Measurements from ENCODE around the gene ARHGEF17.
"Not testable (repeated sequence)": the region's sequence is repeated elsewhere in the genome, so short reads cannot be mapped to it uniquely, and the experiment has no call there.

Gene ARHGEF17

DNA sequence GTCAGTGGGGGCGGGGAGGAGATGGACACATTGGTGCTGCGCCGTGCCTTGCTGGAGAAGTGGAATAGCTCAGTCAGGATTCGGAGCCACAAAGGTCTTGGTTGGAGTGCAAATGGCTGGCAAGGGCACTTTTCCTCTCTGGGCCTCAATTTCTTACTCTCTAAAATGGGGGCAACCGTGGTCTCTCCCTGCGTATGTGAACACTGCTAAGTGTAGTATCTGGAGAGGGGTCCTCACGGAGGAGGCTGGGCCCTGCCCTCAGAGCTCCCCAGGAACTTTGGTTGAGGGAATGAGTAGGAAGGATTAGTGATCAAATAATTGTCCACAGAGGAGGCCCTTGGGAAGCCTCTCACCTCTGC, 35.4 kb upstream of the ARHGEF17 start:
- WGBS (ENCODE audit: extremely low coverage, insufficient coverage, insufficient read length), result no CpG with 5 or more reads among the region's 7 CpGs
- Histone ChIP-seq H3K27ac (ENCODE audit: low read depth, low read length) (peak overlapping the region; percentile 98), H3K4me2 (ENCODE audit: low read length) (peak overlapping the region; percentile 55), H3K9ac (ENCODE audit: low read length) (peak overlapping the region; percentile 14), H3K79me1 (ENCODE audit: low read length) (peaks cover 45% of the 10 kb centered on the region), H2AFZ (ENCODE audit: insufficient read depth, low read length, poor library complexity) (peak overlapping the region; percentile 34), H3K14ac (ENCODE audit: low read length) (peak overlapping the region; percentile 69), H3K36me3 (ENCODE audit: control insufficient read depth in 1 of 2, insufficient read depth in 2 of 2, low read length in 2 of 2) (peaks cover 0 to 2% of the 10 kb centered on the region in 2 experiments), H3K79me2 (ENCODE audit: control insufficient read depth, insufficient read depth, low read length, poor library complexity) (peaks cover 28% of the 10 kb centered on the region), H3K4ac (ENCODE audit: low read depth, low read length) (peak overlapping the region; percentile 81), H3K9me3 (ENCODE audit: insufficient read depth, low read depth, low read length) (no peaks in the 10 kb centered on the region), H2BK5ac (ENCODE audit: low read depth, low read length, poor library complexity) (peak overlapping the region; percentile 88), H4K91ac (ENCODE audit: low read depth, low read length) (peak overlapping the region; percentile 97), H4K8ac (ENCODE audit: low read depth, low read length) (peak overlapping the region; percentile 47), H3K4me1 (ENCODE audit: control insufficient read depth in 1 of 2, insufficient read depth in 2 of 2, low read length in 2 of 2) (peaks cover 56 to 61% of the 10 kb centered on the region in 2 experiments), H2AK5ac (ENCODE audit: low read length) (peak overlapping the region; percentile 38), H3K23ac (ENCODE audit: low read length) (no peak overlapping the region), H4K12ac (ENCODE audit: low read depth, low read length) (no peak overlapping the region), H3K4me3 (ENCODE audit: low read depth, low read length) (peak overlapping the region; percentile 65), H2BK12ac (ENCODE audit: low read length) (peak overlapping the region; percentile 44), H3K18ac (ENCODE audit: low read length) (peak overlapping the region; percentile 79), H3K27me3 (ENCODE audit: insufficient read depth, low read length) (no peaks in the 10 kb centered on the region), H2BK120ac (ENCODE audit: insufficient read depth, low read length, poor library complexity) (peak overlapping the region; percentile 69)
- no peak for DNase-seq

DNA sequence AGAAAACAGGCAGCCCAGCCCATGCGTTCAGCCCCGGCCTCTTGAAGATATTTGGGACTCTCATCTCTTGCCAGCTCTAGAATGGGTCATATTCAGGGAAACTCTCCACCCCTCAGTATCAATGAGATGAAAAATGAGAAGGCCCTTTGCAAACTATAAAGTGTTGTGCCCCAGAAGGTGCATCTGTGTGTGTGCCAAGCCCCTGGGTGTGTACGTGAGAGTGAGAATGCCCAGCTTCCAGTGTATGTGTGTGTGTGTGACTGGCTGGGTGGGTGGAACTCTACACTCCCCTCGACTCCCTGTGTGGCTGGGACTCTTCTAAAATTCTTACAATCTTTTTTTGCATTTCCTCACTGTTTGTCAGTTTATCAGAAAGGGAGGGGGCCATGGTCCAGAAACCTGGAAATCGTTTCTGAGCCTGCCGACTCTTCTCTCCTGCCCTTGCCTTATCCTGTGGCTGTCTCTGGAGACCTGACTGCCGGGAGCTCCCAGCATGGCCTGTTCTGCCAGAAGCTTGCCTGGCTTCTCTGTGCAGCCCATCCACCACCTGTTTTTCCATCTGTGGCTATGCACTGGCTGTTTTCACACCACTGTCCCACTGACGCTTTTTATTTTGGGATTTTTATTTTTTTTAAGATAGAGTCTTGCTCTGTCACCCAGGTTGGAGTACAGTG, 34.7 kb upstream of the ARHGEF17 start:
- WGBS (ENCODE audit: extremely low coverage, insufficient coverage, insufficient read length), result no CpG with 5 or more reads among the region's 8 CpGs
- H3K27me3 ChIP-seq (ENCODE audit: insufficient read depth, low read length), result no peaks in the 10 kb centered on the region
- no peak overlapping the region for H2AK5ac ChIP-seq (ENCODE audit: low read length)
- peak overlapping the region; percentile 61 for H3K14ac ChIP-seq (ENCODE audit: low read length)
- peaks cover 51 to 58% of the 10 kb centered on the region in 2 experiments for H3K4me1 ChIP-seq (ENCODE audit: control insufficient read depth in 1 of 2, insufficient read depth in 2 of 2, low read length in 2 of 2)
- H2BK5ac ChIP-seq (ENCODE audit: low read depth, low read length, poor library complexity), result peak overlapping the region; percentile 88
- peak overlapping the region; percentile 55 for H3K4me2 ChIP-seq (ENCODE audit: low read length)
- peak overlapping the region; percentile 37 for H2AFZ ChIP-seq (ENCODE audit: insufficient read depth, low read length, poor library complexity)
- peak overlapping the region; percentile 69 for H3K4me3 ChIP-seq (ENCODE audit: low read depth, low read length)
- H3K9ac ChIP-seq (ENCODE audit: low read length), result peak overlapping the region; percentile 73
- peak overlapping the region; percentile 77 for H4K91ac ChIP-seq (ENCODE audit: low read depth, low read length)
- peaks cover 45% of the 10 kb centered on the region for H3K79me1 ChIP-seq (ENCODE audit: low read length)
- H3K9me3 ChIP-seq (ENCODE audit: insufficient read depth, low read depth, low read length), result no peaks in the 10 kb centered on the region
- peak overlapping the region; percentile 74 for H2BK120ac ChIP-seq (ENCODE audit: insufficient read depth, low read length, poor library complexity)
- no peak overlapping the region for H3K23ac ChIP-seq (ENCODE audit: low read length)
- peaks cover 26% of the 10 kb centered on the region for H3K79me2 ChIP-seq (ENCODE audit: control insufficient read depth, insufficient read depth, low read length, poor library complexity)
- H3K18ac ChIP-seq (ENCODE audit: low read length), result no peak overlapping the region
- peak overlapping the region; percentile 9 for H4K8ac ChIP-seq (ENCODE audit: low read depth, low read length)
- H3K4ac ChIP-seq (ENCODE audit: low read depth, low read length), result peak overlapping the region; percentile 81
- peak overlapping the region; percentile 98 for H3K27ac ChIP-seq (ENCODE audit: low read depth, low read length)
- H2BK12ac ChIP-seq (ENCODE audit: low read length), result peak overlapping the region; percentile 42
- no peak overlapping the region for H4K12ac ChIP-seq (ENCODE audit: low read depth, low read length)
- no peak for DNase-seq
- peaks cover 0 to 2% of the 10 kb centered on the region in 2 experiments for H3K36me3 ChIP-seq (ENCODE audit: control insufficient read depth in 1 of 2, insufficient read depth in 2 of 2, low read length in 2 of 2)

DNA sequence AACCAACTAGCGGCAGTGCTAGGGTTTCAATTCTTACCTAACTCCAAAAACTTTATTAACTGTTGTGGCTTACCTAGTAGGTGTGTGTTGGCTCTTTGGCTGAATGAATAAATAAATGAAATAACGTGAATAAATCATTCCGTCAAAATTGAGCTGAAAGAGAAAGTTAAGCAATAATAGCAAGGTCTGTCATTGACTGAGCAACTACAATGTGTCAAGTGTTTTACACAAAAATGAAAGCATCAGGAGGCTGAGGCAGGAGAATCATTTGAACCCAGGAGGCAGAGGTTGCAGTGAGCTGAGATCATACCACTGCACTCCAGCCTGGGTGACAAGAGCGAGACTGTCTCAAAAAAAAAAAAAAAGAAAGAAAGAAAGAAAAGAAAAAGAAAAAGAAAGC, 33.9 kb upstream of the ARHGEF17 start:
- not testable (repeated sequence) for H2BK5ac ChIP-seq (ENCODE audit: low read depth, low read length, poor library complexity); H2BK12ac ChIP-seq (ENCODE audit: low read length); H4K12ac ChIP-seq (ENCODE audit: low read depth, low read length); H4K91ac ChIP-seq (ENCODE audit: low read depth, low read length); H3K14ac ChIP-seq (ENCODE audit: low read length); H3K9me3 ChIP-seq (ENCODE audit: insufficient read depth, low read depth, low read length); H3K23ac ChIP-seq (ENCODE audit: low read length); H2AK5ac ChIP-seq (ENCODE audit: low read length); DNase-seq; H3K4me3 ChIP-seq (ENCODE audit: low read depth, low read length); H3K27me3 ChIP-seq (ENCODE audit: insufficient read depth, low read length); H4K8ac ChIP-seq (ENCODE audit: low read depth, low read length); H3K9ac ChIP-seq (ENCODE audit: low read length); H3K36me3 ChIP-seq (ENCODE audit: control insufficient read depth in 1 of 2, insufficient read depth in 2 of 2, low read length in 2 of 2); H2BK120ac ChIP-seq (ENCODE audit: insufficient read depth, low read length, poor library complexity); H2AFZ ChIP-seq (ENCODE audit: insufficient read depth, low read length, poor library complexity); H3K18ac ChIP-seq (ENCODE audit: low read length)
- peak overlapping the region; percentile 55 for H3K4me2 ChIP-seq (ENCODE audit: low read length)
- H3K79me2 ChIP-seq (ENCODE audit: control insufficient read depth, insufficient read depth, low read length, poor library complexity), result peaks cover 26% of the 10 kb centered on the region
- H3K27ac ChIP-seq (ENCODE audit: low read depth, low read length), result peak overlapping the region; percentile 98
- peak overlapping the region; percentile 43 for H3K4ac ChIP-seq (ENCODE audit: low read depth, low read length)
- H3K79me1 ChIP-seq (ENCODE audit: low read length), result peaks cover 38% of the 10 kb centered on the region
- no CpG with 5 or more reads among the region's 4 CpGs for WGBS (ENCODE audit: extremely low coverage, insufficient coverage, insufficient read length)
- peaks cover 43 to 50% of the 10 kb centered on the region in 2 experiments for H3K4me1 ChIP-seq (ENCODE audit: control insufficient read depth in 1 of 2, insufficient read depth in 2 of 2, low read length in 2 of 2)

DNA sequence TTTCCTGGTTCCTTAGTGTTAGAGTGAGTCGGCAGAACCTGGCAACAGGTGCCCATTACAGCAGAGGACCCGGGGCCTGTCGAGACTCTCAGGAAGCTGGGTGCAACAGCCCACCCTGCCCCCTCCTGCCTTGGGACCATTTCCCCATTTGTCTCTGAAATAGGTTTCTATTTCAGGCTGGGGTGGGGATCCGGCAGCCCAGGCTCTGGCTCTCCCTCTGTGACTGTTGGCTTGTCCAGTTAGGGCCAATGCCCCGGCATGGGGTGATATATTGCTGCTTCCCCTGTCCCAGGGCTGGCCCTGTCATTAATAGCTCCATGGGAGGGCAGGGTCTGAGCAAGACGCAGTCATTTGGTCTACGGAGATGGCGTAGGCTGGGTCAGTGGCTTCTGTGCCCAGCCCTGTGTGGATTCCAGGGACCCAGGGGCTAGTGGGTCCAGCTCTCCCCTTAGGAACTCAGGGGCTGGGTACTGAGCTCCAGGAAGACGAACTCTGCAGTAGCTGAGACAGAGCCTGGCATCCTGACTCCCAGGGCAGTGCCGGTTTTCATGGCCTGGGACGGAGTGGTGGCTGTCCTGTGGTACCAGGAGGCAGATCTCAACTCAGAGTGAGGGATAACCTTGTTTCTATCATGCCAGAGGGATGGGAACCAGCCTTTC, 33.2 kb upstream of the ARHGEF17 start:
- H3K9me3 ChIP-seq (ENCODE audit: insufficient read depth, low read depth, low read length), result no peaks in the 10 kb centered on the region
- no peak overlapping the region for H4K12ac ChIP-seq (ENCODE audit: low read depth, low read length)
- DNase-seq, result no peak
- H2BK5ac ChIP-seq (ENCODE audit: low read depth, low read length, poor library complexity), result peak overlapping the region; percentile 60
- peak overlapping the region; percentile 8 for H3K9ac ChIP-seq (ENCODE audit: low read length)
- peak overlapping the region; percentile 77 for H2AK5ac ChIP-seq (ENCODE audit: low read length)
- H3K27me3 ChIP-seq (ENCODE audit: insufficient read depth, low read length), result no peaks in the 10 kb centered on the region
- peak overlapping the region; percentile 92 for H4K91ac ChIP-seq (ENCODE audit: low read depth, low read length)
- H4K8ac ChIP-seq (ENCODE audit: low read depth, low read length), result peak overlapping the region; percentile 32
- peak overlapping the region; percentile 33 for H2BK120ac ChIP-seq (ENCODE audit: insufficient read depth, low read length, poor library complexity)
- H3K79me1 ChIP-seq (ENCODE audit: low read length), result peaks cover 38% of the 10 kb centered on the region
- no peak overlapping the region for H2AFZ ChIP-seq (ENCODE audit: insufficient read depth, low read length, poor library complexity)
- peaks cover 0 to 2% of the 10 kb centered on the region in 2 experiments for H3K36me3 ChIP-seq (ENCODE audit: control insufficient read depth in 1 of 2, insufficient read depth in 2 of 2, low read length in 2 of 2)
- H3K18ac ChIP-seq (ENCODE audit: low read length), result peak overlapping the region; percentile 80
- H3K79me2 ChIP-seq (ENCODE audit: control insufficient read depth, insufficient read depth, low read length, poor library complexity), result peaks cover 30% of the 10 kb centered on the region
- no peak overlapping the region for H3K23ac ChIP-seq (ENCODE audit: low read length)
- WGBS (ENCODE audit: extremely low coverage, insufficient coverage, insufficient read length), result no CpG with 5 or more reads among the region's 11 CpGs
- H2BK12ac ChIP-seq (ENCODE audit: low read length), result peak overlapping the region; percentile 76
- H3K4me2 ChIP-seq (ENCODE audit: low read length), result peak overlapping the region; percentile 38
- H3K4me1 ChIP-seq (ENCODE audit: control insufficient read depth in 1 of 2, insufficient read depth in 2 of 2, low read length in 2 of 2), result peaks cover 43 to 51% of the 10 kb centered on the region in 2 experiments
- peak overlapping the region; percentile 87 for H3K4ac ChIP-seq (ENCODE audit: low read depth, low read length)
- peak overlapping the region; percentile 58 for H3K14ac ChIP-seq (ENCODE audit: low read length)
- peak overlapping the region; percentile 48 for H3K4me3 ChIP-seq (ENCODE audit: low read depth, low read length)
- H3K27ac ChIP-seq (ENCODE audit: low read depth, low read length), result peak overlapping the region; percentile 84
